SU-DHL-6 (cell line): ENCODE results near the gene TMEM154.

Experiments used
- CTCF ChIP-seq: fragments of 200-600 bp; sonication (generic); IDR thresholded peaks from one replicate; pipeline ENCODE4 v1.5.1; 2017; ENCODE audit warnings: antibody characterized with exemption, mild to moderate bottlenecking, low read length, moderate library complexity; ENCODE audit not compliant: insufficient read depth, poor library complexity, severe bottlenecking
- EZH2phosphoT487 ChIP-seq: fragments of 200-600 bp; sonication (generic), shearing (Covaris generic); conservative IDR thresholded peaks from 2 replicates; pipeline ENCODE4 v1.6.1; 2018; ENCODE audit warnings: mild to moderate bottlenecking, antibody characterized with exemption, low read length, moderate library complexity, mixed read lengths

GRCh38 chr4:152723236-152723635 is 43.4 kb upstream of the TMEM154 start:
- TF ChIP-seq CTCF (no peak), EZH2phosphoT487 (no peak)
